Retinal pigment epithelial cell (primary cell): Measurements from ENCODE around the gene CRELD2.

ENCODE experiments used
- DNase-seq: peaks from one replicate; pipeline ENCODE4 v3.0.0-alpha.2; 2010; ENCODE audit warnings: low read depth
- H3K4me3 ChIP-seq: 2 replicates; pipeline ENCODE4 v1.5.1; 2011; ENCODE audit warnings: mild to moderate bottlenecking, low read length, control low read depth, moderate library complexity
- TF ChIP-seq, protein P1 (sequence below): conservative IDR thresholded peaks from 2 replicates; pipeline ENCODE4 v1.5.1; 2011; ENCODE audit warnings: low read depth, low read length, control low read depth, inconsistent platforms

The CRELD2 gene

DNA sequence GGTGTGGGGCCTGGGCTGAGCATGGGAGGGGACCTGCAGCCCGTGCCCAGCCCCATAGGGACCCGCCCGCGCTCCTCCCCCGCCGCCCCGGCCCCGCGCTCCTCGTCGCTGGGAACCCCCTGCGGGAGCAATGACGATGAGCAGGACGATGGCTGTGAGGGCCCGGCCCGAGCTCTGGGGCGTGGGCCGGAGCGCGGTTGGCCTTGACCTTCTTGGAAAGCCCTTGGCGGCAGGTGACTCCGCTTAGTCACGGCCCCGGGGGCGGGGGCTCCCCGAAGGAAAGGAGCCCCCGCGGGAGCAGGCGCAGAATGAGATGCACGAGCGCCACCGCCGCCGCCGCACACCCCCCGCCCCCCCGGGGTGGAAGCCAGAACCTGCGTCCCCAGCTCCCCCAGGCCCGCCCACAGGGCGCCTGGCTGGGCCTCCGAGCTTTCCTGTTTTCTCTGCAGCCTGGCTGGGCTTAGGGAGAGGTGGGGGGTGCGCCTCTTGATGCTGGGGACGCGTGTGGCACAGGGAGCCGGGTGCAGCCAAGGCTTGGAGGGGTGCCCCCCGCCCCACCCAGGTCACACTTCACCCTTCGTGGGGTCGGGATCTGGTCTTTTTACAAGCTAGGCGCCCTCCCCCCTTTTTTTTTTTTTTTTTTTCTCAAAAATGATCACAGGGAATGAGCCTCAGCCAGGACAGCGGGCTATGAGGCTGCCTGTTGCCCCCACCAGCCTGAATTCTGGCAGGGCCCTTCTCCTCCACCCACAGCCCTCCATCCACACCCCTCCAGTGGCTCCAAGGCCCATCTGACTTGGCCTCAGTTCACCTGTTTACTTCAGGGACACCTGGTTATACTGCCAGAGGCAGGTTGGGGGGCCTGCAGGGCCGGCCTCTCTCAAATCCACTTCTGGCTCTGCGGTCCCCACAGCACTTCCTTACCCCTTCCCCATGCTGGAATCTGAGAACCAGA is 17.9 kb downstream of the CRELD2 start:
- peak overlapping the region; percentile 3 for H3K4me3 ChIP-seq
- DNase-seq = peak; percentile 77
- TF ChIP-seq, protein P1, sequence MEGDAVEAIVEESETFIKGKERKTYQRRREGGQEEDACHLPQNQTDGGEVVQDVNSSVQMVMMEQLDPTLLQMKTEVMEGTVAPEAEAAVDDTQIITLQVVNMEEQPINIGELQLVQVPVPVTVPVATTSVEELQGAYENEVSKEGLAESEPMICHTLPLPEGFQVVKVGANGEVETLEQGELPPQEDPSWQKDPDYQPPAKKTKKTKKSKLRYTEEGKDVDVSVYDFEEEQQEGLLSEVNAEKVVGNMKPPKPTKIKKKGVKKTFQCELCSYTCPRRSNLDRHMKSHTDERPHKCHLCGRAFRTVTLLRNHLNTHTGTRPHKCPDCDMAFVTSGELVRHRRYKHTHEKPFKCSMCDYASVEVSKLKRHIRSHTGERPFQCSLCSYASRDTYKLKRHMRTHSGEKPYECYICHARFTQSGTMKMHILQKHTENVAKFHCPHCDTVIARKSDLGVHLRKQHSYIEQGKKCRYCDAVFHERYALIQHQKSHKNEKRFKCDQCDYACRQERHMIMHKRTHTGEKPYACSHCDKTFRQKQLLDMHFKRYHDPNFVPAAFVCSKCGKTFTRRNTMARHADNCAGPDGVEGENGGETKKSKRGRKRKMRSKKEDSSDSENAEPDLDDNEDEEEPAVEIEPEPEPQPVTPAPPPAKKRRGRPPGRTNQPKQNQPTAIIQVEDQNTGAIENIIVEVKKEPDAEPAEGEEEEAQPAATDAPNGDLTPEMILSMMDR = no peak

GRCh38 chr22:49936973-49937757 is 18.7 kb downstream of the CRELD2 start:
- TF ChIP-seq, protein P1 = no peak
- DNase-seq = no peak
- no peak overlapping the region for H3K4me3 ChIP-seq

DNA sequence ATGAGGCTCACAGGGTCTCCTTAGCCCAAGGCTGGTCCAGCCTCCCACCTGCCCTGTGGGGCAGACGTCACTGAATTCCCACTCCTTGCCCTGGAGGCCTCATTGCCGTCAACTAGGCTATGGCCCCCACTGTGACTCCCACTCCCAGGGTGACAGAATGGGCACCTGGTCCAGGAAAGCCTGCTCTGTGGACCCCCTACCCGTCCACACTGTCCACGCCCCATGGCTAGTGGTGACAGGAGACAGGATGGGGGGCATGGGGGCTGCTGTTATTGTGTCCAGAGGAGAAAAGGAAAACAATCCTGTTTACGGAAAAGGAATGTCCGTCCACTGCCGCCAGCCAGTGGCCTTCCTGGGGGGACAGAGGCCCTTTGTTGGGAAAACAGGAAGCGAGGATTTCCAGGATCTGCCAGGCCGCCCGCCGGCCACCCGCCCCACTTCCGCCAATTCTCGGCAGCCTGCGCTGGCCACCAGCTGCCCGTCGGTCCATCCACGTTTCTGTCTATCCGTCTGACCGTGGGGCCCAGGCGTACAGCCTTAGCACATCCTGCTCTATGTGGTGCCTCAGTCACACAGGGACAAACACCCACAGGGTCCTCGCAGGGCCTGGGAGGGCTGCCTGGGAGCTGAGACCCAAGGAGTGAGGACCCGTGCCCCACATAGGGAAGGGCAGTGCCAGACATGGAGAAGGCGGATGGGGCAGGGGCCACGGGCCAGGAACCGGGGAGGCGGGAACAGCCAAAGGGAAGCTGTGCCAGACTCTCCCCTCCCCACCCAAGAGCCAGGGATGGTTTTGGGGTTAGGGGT is 19.5 kb downstream of the CRELD2 start:
- TF ChIP-seq, protein P1 = no peak
- no peak for DNase-seq
- H3K4me3 ChIP-seq = no peak overlapping the region

DNA sequence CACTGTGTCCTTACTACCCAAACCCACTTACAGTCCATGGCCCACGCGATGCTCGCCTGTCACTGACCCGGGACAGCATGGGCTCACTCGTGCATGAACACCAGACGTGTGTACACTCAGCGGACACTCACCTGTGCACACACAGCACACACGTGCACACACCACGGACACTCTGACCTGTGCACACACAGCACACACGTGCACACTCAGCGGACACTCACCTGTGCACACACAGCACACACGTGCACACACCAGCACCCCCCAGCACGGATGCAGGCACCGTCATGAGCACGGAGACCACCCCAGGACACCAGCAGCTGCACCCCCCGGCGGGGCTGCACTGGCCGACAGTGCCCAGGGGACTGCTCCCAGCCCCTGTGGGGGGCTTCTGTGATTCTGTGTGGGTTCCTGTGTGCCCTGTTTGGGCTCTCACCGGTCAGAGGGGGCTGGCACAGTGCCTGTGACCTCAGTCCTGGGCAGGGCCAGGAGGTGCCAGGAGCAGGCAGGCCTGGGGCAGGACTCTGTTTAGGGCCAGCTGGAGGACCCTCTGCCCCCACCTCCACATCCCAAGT is 20.2 kb downstream of the CRELD2 start:
- TF ChIP-seq, protein P1 = no peak
- H3K4me3 ChIP-seq = no peak overlapping the region
- DNase-seq = no peak

- DNase-seq = no peak
- no peak overlapping the region for H3K4me3 ChIP-seq
- TF ChIP-seq, protein P1 = no peak
Measured at GRCh38 chr22:49941507-49942316, 23.3 kb downstream of the CRELD2 start.
